ENCODE results near the gene MIF4GD. TPM values are rescaled to one million over a fixed set of nuclear protein-coding genes. Genes with fewer than 3 reads are reported as not detected.
"Not testable (repeated sequence)": the region's sequence is repeated elsewhere in the genome, so short reads cannot be mapped to it uniquely, and the experiment has no call there.

Gene MIF4GD
- total and polyA plus RNA-seq, 7 experiments from 2014 or later, result 26.9 to 90.0 (median 37.1) TPM

DNA sequence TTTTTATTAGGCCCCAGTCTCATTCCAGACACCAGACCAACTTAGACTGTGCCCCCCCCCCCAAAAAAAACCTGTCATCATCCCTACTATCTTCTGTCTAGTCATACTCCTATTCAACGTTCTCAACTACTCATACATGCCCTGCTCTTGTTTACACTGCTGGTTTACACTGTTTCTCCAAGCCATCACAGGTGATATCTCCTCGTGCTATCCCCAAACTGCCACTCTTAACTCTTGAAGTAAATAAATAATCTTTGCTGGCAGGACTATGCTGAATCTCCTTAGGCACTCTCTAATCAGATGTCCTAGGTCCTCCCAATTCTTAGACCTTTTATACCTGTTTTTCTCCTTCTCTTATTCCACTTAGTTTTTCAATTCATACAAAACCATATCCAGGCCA is 13.8 kb downstream of the MIF4GD start:
- H3K27ac Mint-ChIP-seq, result peak overlapping the region in 4 of 9 donors; percentile 24 to 88 (median 65)

DNA sequence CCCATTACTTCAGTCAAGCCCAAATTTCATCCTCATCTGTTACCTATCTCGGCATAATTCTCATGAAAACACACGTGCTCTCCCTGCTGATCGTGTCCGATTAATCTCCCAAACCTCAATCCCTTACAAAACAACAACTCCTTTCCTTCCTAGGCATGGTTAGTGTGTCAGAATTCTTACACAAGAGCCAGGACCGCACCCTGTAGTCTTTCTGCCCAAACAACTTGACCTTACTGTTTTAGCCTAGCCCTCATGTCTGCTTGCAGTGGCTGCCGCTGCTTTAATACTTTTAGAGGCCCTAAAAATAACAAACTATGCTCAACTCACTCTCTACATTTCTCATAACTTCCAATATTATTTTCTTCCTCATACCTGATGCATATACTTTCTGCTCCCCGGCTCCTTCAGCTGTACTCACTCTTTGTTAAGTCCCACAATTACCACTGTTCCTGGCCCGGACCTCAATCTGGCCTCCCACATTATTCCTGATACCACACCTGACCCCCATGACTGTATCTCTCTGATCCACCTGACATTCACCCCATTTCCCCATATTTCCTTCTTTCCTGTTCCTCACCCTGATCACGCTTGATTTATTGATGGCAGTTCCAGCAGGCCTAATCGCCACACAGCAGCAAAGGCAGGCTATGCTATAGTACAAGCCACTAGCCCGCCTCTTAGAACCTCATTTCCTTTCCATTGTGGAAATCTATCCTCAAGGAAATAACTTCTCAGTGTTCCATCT is 14.9 kb downstream of the MIF4GD start:
- H3K27me3 Mint-ChIP-seq; H3K27me3 ChIP-seq (ENCODE audit: control insufficient read depth in 2 of 2, insufficient read depth in 2 of 2, low read length in 2 of 2); H3K9me3 ChIP-seq (ENCODE audit: control insufficient read depth in 2 of 3, low read length in 3 of 3); CTCF ChIA-PET; POLR2A ChIA-PET; intact Hi-C loops (cut with micrococcal nuclease); H3K36me3 ChIP-seq (ENCODE audit: control insufficient read depth in 2 of 3, insufficient read depth in 3 of 3, low read length in 3 of 3); DNase-seq; ATAC-seq; H3K36me3 Mint-ChIP-seq; H3K9me3 Mint-ChIP-seq; H3K27ac ChIP-seq (ENCODE audit: low read depth, low read length); H3K4me3 ChIP-seq (ENCODE audit: low read length): not testable (repeated sequence)
- peaks cover 14 to 17% of the 10 kb centered on the region in 2 donors for H3K4me1 ChIP-seq (ENCODE audit: control insufficient read depth in 2 of 2, insufficient read depth in 2 of 2, low read length in 2 of 2)
- peak overlapping the region in 7 of 9 donors; percentile 22 to 79 (median 36) for H3K27ac Mint-ChIP-seq
- peak overlapping the region in 1 of 10 donors; percentile 56 for H3K4me3 Mint-ChIP-seq
- peaks cover 57 to 99% (median 91%) of the 10 kb centered on the region in 7 donors for H3K4me1 Mint-ChIP-seq

More for the DNA sequence above, 13.8 kb downstream of the MIF4GD start:
- H3K27me3 ChIP-seq (ENCODE audit: control insufficient read depth in 2 of 2, insufficient read depth in 2 of 2, low read length in 2 of 2); H3K36me3 Mint-ChIP-seq; CTCF ChIA-PET; H3K27ac ChIP-seq (ENCODE audit: low read depth, low read length); POLR2A ChIA-PET; H3K4me3 ChIP-seq (ENCODE audit: low read length); intact Hi-C loops (cut with micrococcal nuclease); DNase-seq; ATAC-seq; H3K9me3 ChIP-seq (ENCODE audit: control insufficient read depth in 2 of 3, low read length in 3 of 3); H3K27me3 Mint-ChIP-seq; H3K9me3 Mint-ChIP-seq: not testable (repeated sequence)
- Histone ChIP-seq H3K36me3 (ENCODE audit: control insufficient read depth in 2 of 3, insufficient read depth in 3 of 3, low read length in 3 of 3) (peaks cover 0 to 12% (median 0%) of the 10 kb centered on the region in 3 experiments), H3K4me1 (ENCODE audit: control insufficient read depth in 2 of 2, insufficient read depth in 2 of 2, low read length in 2 of 2) (peaks cover 15 to 17% of the 10 kb centered on the region in 2 donors)
- Mint-ChIP-seq H3K4me3 (peak overlapping the region in 2 of 10 donors; percentile 30 to 43), H3K4me1 (peaks cover 57 to 98% (median 90%) of the 10 kb centered on the region in 7 donors)

DNA sequence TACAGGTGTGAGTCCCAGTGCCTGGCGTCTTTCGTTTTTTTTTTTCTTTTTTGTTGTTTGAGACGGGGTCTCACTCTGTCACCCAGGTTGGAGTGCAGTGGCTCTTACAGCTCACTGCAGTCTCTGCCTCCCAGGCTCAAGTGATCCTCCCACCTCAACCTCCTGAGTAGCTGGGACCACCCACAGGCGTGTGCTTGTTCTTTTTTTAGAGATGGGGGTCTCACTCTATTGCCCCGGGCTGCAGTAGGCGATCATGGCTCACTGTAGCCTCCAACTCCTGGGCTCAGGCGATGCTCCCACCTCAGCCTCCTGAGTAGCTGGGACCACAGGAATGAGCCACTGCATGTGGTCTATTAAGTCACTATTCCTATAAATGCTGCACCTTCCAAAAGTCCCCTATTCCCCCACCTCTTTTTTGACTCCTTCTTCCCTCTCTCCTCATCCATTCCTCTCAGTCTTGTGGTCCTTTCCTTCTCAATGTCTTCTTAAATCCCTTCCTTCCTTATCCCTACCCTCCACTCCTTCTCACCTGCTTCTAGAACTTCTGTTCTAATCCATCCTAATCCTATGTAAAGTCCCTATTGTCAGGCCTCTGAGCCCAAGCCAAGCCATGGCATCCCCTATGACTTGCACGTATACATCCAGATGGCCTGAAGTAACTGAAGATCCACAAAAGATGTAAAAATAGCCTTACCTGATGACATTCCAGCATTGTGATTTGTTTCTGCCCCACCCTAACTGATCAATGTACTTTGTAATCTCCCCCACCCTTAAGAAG is 18.8 kb downstream of the MIF4GD start:
- Histone ChIP-seq H3K4me3 (ENCODE audit: low read length) (no peak overlapping the region), H3K9me3 (ENCODE audit: control insufficient read depth in 2 of 3, low read length in 3 of 3) (no peaks in the 10 kb centered on the region), H3K27me3 (ENCODE audit: control insufficient read depth in 2 of 2, insufficient read depth in 2 of 2, low read length in 2 of 2) (no peaks in the 10 kb centered on the region), H3K4me1 (ENCODE audit: control insufficient read depth in 2 of 2, insufficient read depth in 2 of 2, low read length in 2 of 2) (peaks cover 9 to 15% of the 10 kb centered on the region in 2 donors), H3K27ac (ENCODE audit: low read depth, low read length) (no peak overlapping the region), H3K36me3 (ENCODE audit: control insufficient read depth in 2 of 3, insufficient read depth in 3 of 3, low read length in 3 of 3) (no peaks in the 10 kb centered on the region)
- Mint-ChIP-seq H3K27ac (peak overlapping the region; percentile 23 to 99 (median 70)), H3K27me3 (no peaks in the 10 kb centered on the region), H3K36me3 (peaks cover 0 to 2% (median 0%) of the 10 kb centered on the region in 5 donors), H3K4me3 (peak overlapping the region in 3 of 10 donors; percentile 6 to 64 (median 8)), H3K9me3 (no peaks in the 10 kb centered on the region), H3K4me1 (peaks cover 45 to 78% (median 72%) of the 10 kb centered on the region in 7 donors)
- no peak for DNase-seq
- intact Hi-C loops (cut with micrococcal nuclease), result no loop called here
- ChIA-PET POLR2A (interaction anchor here (0.6 to 3.7 kb wide), 2 partner anchors 18 to 83 kb away, joined by 3 to 22 read pairs; partner anchors contain the start of gene MIF4GD), CTCF (no interaction called here)
- no peak for ATAC-seq

DNA sequence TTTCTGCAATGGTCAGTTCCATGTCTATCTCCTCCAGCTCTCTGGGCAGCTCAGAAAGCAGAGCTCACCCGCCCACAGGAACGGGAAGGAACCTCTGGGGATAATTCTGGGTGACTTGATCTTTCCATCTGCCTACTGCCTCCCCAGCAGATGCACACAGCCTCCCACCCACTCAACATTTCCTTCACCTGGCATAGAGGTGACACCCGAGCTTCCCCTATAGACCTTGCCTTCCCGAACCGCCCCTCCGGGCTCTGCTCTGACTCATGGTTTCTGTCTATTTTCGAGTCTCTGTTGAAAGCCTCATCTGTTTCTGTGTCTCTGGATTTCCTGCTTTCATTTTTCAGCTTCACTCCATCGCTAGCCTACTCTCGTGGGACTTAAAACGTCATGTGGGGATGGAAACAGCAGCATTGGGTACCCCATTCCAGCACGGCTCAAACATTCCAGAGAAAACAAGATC is 21.0 kb downstream of the MIF4GD start:
- CTCF ChIA-PET, result interaction anchor here (0.9 to 1.9 kb wide), 4 partner anchors 11 to 162 kb away, joined by 3 to 6 read pairs (median 4); partner anchors contain the start of gene MRPS7
- H3K9me3 Mint-ChIP-seq, result no peaks in the 10 kb centered on the region
- H3K27me3 Mint-ChIP-seq, result no peaks in the 10 kb centered on the region
- H3K4me1 Mint-ChIP-seq, result peaks cover 35 to 57% (median 52%) of the 10 kb centered on the region in 7 donors
- H3K4me1 ChIP-seq (ENCODE audit: control insufficient read depth in 2 of 2, insufficient read depth in 2 of 2, low read length in 2 of 2), result peaks cover 9 to 15% of the 10 kb centered on the region in 2 donors
- peaks cover 0 to 9% (median 2%) of the 10 kb centered on the region in 5 donors for H3K36me3 Mint-ChIP-seq
- H3K9me3 ChIP-seq (ENCODE audit: control insufficient read depth in 2 of 3, low read length in 3 of 3), result no peaks in the 10 kb centered on the region
- DNase-seq (peak in 6 of 9 donors; percentile 30 to 80 (median 36)), ATAC-seq (peak; percentile 85)
- H3K36me3 ChIP-seq (ENCODE audit: control insufficient read depth in 2 of 3, insufficient read depth in 3 of 3, low read length in 3 of 3), result peaks cover 0 to 20% (median 0%) of the 10 kb centered on the region in 3 experiments
- H3K4me3 Mint-ChIP-seq, result peak overlapping the region; percentile 57 to 89 (median 72)
- peak overlapping the region; percentile 81 to 99 (median 90) for H3K27ac Mint-ChIP-seq
- H3K27me3 ChIP-seq (ENCODE audit: control insufficient read depth in 2 of 2, insufficient read depth in 2 of 2, low read length in 2 of 2), result no peaks in the 10 kb centered on the region
- POLR2A ChIA-PET, result interaction anchor here (0.6 to 5.0 kb wide), 7 partner anchors 11 to 527 kb away, joined by 3 to 25 read pairs (median 3); partner anchors contain the start of genes GGA3, JPT1, MIF4GD and MRPS7
- intact Hi-C loops (cut with micrococcal nuclease), result loop anchor here (1.0 kb wide), 2 partner anchors 11 to 67 kb away; partner anchors contain the start of genes GGA3 (in 2 of the 2) and MRPS7 (in 2 of the 2)
- peak overlapping the region; percentile 64 for H3K27ac ChIP-seq (ENCODE audit: low read depth, low read length)
- peak overlapping the region; percentile 40 for H3K4me3 ChIP-seq (ENCODE audit: low read length)

DNA sequence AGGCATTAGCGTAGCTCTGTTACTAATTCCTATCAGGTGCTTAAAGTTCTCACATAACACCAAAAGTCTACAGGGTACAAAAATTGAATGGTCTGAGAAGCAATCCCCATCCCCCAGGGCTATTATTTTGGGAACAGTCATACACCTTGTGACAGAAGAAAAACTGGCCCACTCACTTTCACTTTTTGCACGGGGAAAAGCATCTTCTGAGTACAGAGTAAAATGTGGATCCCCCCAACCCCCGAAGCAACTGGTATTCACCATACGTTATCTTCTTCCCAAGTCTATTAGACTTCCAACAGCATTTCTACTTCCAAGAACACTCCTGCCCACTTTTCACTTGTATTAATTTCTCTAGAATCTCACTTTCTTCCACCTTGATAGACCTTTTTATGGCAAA is 21.5 kb downstream of the MIF4GD start:
- H3K9me3 ChIP-seq (ENCODE audit: control insufficient read depth in 2 of 3, low read length in 3 of 3), result no peaks in the 10 kb centered on the region
- peak overlapping the region; percentile 64 for H3K27ac ChIP-seq (ENCODE audit: low read depth, low read length)
- H3K36me3 ChIP-seq (ENCODE audit: control insufficient read depth in 2 of 3, insufficient read depth in 3 of 3, low read length in 3 of 3), result peaks cover 0 to 24% (median 4%) of the 10 kb centered on the region in 3 experiments
- intact Hi-C loops (cut with micrococcal nuclease), result no loop called here
- POLR2A ChIA-PET, result interaction anchor here (0.6 to 5.0 kb wide), 7 partner anchors 12 to 527 kb away, joined by 3 to 25 read pairs (median 3); partner anchors contain the start of genes GGA3, JPT1, MIF4GD and MRPS7
- no peak for DNase-seq
- H3K4me3 Mint-ChIP-seq, result peak overlapping the region in 9 of 10 donors; percentile 57 to 89 (median 73)
- CTCF ChIA-PET, result interaction anchor here (0.6 to 1.9 kb wide), 4 partner anchors 10 to 289 kb away, joined by 3 to 6 read pairs (median 4); partner anchors contain the start of gene MRPS7
- peak overlapping the region; percentile 81 to 99 (median 90) for H3K27ac Mint-ChIP-seq
- H3K27me3 ChIP-seq (ENCODE audit: control insufficient read depth in 2 of 2, insufficient read depth in 2 of 2, low read length in 2 of 2), result no peaks in the 10 kb centered on the region
- peaks cover 0 to 11% (median 3%) of the 10 kb centered on the region in 5 donors for H3K36me3 Mint-ChIP-seq
- peaks cover 9 to 15% of the 10 kb centered on the region in 2 donors for H3K4me1 ChIP-seq (ENCODE audit: control insufficient read depth in 2 of 2, insufficient read depth in 2 of 2, low read length in 2 of 2)
- H3K27me3 Mint-ChIP-seq, result no peaks in the 10 kb centered on the region
- ATAC-seq, result no peak
- peaks cover 37 to 53% (median 49%) of the 10 kb centered on the region in 7 donors for H3K4me1 Mint-ChIP-seq
- no peaks in the 10 kb centered on the region for H3K9me3 Mint-ChIP-seq
- peak overlapping the region; percentile 40 for H3K4me3 ChIP-seq (ENCODE audit: low read length)

DNA sequence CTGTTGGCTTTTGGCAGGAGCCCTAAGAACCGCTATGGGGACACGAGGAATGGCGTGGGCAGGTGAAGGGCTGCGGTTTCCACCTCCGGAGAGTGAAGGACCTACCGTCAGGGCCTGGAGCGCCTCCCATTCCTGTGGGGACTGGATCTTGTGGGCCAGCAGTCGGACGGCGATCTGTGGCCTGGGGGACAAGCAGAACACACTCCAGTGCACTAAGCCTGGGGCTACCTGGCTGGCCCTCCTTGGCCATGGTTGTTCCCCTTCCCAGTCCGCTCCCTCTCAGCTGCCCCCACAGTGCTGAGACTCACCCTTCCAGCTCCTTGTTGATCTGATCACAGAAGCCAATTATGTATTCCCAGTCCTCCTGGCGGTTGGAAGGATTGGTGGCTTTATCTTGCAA is 24.6 kb downstream of the MIF4GD start:
- CTCF ChIA-PET, result interaction anchor here (0.5 to 1.6 kb wide), 4 partner anchors 9 to 189 kb away, joined by 3 to 7 read pairs (median 4); no protein-coding TSS in a partner anchor
- H3K4me1 ChIP-seq (ENCODE audit: control insufficient read depth in 2 of 2, insufficient read depth in 2 of 2, low read length in 2 of 2), result peaks cover 9 to 40% of the 10 kb centered on the region in 2 donors
- H3K27ac Mint-ChIP-seq, result peak overlapping the region in 4 of 9 donors; percentile 19 to 56 (median 32)
- no peaks in the 10 kb centered on the region for H3K9me3 Mint-ChIP-seq
- no peaks in the 10 kb centered on the region for H3K27me3 ChIP-seq (ENCODE audit: control insufficient read depth in 2 of 2, insufficient read depth in 2 of 2, low read length in 2 of 2)
- no peaks in the 10 kb centered on the region for H3K27me3 Mint-ChIP-seq
- no peaks in the 10 kb centered on the region for H3K9me3 ChIP-seq (ENCODE audit: control insufficient read depth in 2 of 3, low read length in 3 of 3)
- no peak overlapping the region for H3K4me3 Mint-ChIP-seq
- H3K27ac ChIP-seq (ENCODE audit: low read depth, low read length), result no peak overlapping the region
- H3K4me1 Mint-ChIP-seq, result peaks cover 17 to 49% (median 26%) of the 10 kb centered on the region in 7 donors
- POLR2A ChIA-PET, result interaction anchor here (0.5 to 5.0 kb wide), 3 partner anchors 15 to 829 kb away, joined by 3 to 25 read pairs (median 5); partner anchors contain the start of genes GGA3 and MRPS7
- no peak overlapping the region for H3K4me3 ChIP-seq (ENCODE audit: low read length)
- intact Hi-C loops (cut with micrococcal nuclease), result no loop called here
- peaks cover 14 to 56% (median 22%) of the 10 kb centered on the region in 3 experiments for H3K36me3 ChIP-seq (ENCODE audit: control insufficient read depth in 2 of 3, insufficient read depth in 3 of 3, low read length in 3 of 3)
- H3K36me3 Mint-ChIP-seq, result peaks cover 3 to 27% (median 8%) of the 10 kb centered on the region in 5 donors
- ATAC-seq (no peak), DNase-seq (no peak)
